Omental fat pad (tissue), 4 donors: Measurements from ENCODE around the gene LHFPL4. TPM values are rescaled to one million over a fixed set of nuclear protein-coding genes. Genes with fewer than 3 reads are reported as not detected.
"Not testable (repeated sequence)": the region's sequence is repeated elsewhere in the genome, so short reads cannot be mapped to it uniquely, and the experiment has no call there.

Experiments used
- ATAC-seq: fragments of 150-250 bp; one replicate; pipeline ENCODE4 v1.9.1; 2016; ENCODE audit warnings: mild to moderate bottlenecking, moderate library complexity; ENCODE audit not compliant: low FRiP score
- DNase-seq: peaks from one replicate; pipeline ENCODE4 v3.0.0-alpha.2; 2019; ENCODE audit warnings: low spot score
- CTCF ChIP-seq, 3 donors: fragments of 450-650 bp; IDR thresholded peaks; one replicate each; pipeline ENCODE4 v1.5.1; 2016 to 2017; ENCODE audit warnings: antibody characterized with exemption in 3 of 3, mild to moderate bottlenecking in 3 of 3, moderate library complexity in 2 of 3
- total RNA-seq, 4 donors: library from RNA; depleted of rRNA; stranded (reverse); fragments of >200 nt; gene quantifications; one replicate each; pipeline ENCODE4 v1.1.0, GENCODE V29; 2016

LHFPL4 gene
- total RNA-seq, 4 donors from 2014 or later, result not detected

GRCh38 chr3:9498781-9499180 is 54.8 kb downstream of the LHFPL4 start:
- ATAC-seq, result no peak
- no peak for TF ChIP-seq CTCF (IDR thresholded peaks at IDR 0.05)
- DNase-seq, result no peak

- DNase-seq (no peak), ATAC-seq (no peak)
- TF ChIP-seq CTCF (IDR thresholded peaks at IDR 0.05), result no peak
Measured at GRCh38 chr3:9497821-9498565, 55.6 kb downstream of the LHFPL4 start.

- no peak for DNase-seq
- TF ChIP-seq CTCF (IDR thresholded peaks at IDR 0.05), result no peak
- ATAC-seq, result no peak
Measured at GRCh38 chr3:9496893-9497292, 56.7 kb downstream of the LHFPL4 start.

GRCh38 chr3:9494036-9494435 is 59.6 kb downstream of the LHFPL4 start:
- not testable (repeated sequence) for DNase-seq, ATAC-seq

GRCh38 chr3:9491506-9491905 is 62.1 kb downstream of the LHFPL4 start:
- no peak for DNase-seq
- no peak for ATAC-seq
- TF ChIP-seq CTCF (IDR thresholded peaks at IDR 0.05), result no peak

GRCh38 chr3:9485248-9485647 is 68.4 kb downstream of the LHFPL4 start:
- no peak for TF ChIP-seq CTCF (IDR thresholded peaks at IDR 0.05)
- DNase-seq, result no peak
- no peak for ATAC-seq

- no peak for DNase-seq
- no peak for TF ChIP-seq CTCF (IDR thresholded peaks at IDR 0.05)
- no peak for ATAC-seq
Measured at GRCh38 chr3:9480265-9480664, 73.4 kb downstream of the LHFPL4 start.
